Suppressor macrophage (primary cell): ENCODE results near the gene MRPL54.

Experiments used
- DNase-seq, 4 experiments: peaks; one replicate each; pipeline ENCODE4 v3.0.0-alpha.2; 2020 to 2022

Gene MRPL54

DNA sequence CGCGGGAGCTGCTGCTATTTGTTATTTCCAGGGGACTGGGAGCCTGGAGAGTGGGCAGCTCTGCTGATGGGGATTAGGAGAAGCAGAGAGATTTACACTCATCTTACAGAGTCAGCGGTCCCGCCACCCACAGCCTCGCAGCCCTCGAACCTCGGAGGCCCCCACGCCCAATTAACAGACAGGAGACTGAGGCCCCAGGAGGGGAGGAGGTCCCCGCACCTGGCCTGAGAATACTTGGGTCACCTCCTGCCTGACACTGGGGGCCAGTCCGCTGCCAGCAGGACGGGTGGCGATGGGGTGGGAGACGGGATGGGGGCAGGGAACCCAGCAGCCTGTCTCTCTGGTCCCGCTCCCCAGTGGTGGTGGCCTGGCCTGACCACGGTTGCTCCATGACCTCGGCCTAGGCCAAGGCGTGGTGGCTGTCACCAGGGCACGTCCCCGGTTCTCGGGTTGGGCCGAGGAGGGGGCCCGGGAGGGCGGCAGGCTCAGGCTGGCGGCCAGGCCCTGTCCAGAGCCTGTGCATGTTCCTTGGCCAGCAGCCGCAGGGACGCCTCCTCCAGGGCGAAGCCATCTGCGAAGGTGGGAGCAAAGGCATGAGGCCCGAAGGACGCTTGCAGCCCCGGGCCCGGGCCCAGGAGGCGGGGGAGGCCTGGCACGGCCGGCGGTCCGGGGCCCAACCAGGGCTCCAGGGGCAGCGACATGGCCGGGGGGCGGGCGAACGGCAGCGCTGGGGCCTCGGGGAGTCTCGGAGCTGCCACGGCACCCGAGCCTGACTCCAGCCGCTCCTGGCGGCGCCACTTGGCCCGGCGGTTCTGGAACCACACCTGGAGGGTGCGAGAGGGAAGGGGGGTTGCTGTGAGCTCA is 7.9 kb downstream of the MRPL54 start:
- DNase-seq = no peak

- DNase-seq = no peak
Measured at GRCh38 chr19:3771000-3771905, 8.8 kb downstream of the MRPL54 start.

- no peak for DNase-seq
Measured at GRCh38 chr19:3771906-3772455, 9.5 kb downstream of the MRPL54 start, which contains the start of gene RAX2. TSS of gene RAX2 (minus strand) at chr19:3772228. CDS start at chr19:3771742, 486 bp downstream.

DNA sequence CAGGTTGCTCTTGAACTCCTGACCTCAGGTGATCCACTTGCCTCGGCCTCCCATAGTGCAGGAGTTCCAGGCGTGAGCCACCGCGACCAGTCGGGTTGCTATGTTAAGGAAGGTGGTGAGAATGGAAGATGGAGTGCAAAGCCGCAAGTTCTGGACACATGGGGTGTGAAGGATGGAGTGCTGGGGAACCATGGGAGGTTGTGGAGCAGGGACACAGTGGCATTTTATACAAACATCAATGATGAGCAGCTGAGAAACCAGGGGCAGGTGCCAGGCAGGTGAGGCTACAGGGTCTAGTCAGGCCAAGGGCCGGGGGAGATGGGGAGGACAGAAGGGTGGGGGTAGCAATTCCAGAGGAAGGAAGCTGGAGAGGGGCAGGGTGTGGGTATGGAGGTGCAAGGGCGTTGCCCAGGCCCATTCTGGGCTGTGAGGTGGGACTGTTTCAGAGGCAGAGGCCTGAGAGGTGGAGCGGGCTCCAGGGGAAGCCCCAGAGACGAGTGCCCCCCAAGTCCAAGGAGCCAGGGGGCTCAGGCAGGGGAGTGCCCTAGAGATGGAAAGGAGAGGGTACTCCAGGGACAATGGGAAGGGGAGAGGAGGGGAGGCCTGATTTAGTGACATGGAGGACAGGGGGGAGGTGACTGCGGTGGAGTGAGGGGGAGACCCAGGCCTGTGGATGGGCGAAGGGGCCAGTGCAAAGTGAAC is 11.5 kb downstream of the MRPL54 start:
- DNase-seq = no peak

- DNase-seq = no peak
Measured at GRCh38 chr19:3774621-3775373, 12.3 kb downstream of the MRPL54 start.

GRCh38 chr19:3775374-3775711 is 12.9 kb downstream of the MRPL54 start:
- DNase-seq = no peak

DNA sequence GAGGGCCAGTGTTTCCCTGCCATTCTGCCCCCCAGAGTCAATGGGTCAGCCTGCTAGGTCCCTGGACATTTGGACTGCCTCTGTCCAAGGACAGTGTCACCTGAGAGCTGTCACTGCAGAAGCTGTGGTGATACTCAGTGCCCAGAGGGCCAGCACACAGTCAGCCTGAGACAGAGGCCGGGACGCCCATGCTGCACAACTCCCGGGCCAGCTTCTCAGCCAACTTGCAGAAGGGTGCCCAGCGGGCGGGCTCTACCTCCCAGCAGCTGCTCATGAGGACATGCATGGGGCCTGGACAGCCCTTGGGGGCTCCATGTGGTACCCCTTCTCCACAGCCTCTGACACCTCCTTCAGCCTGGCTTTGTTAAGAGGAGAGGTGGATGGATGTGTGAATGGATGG is 13.3 kb downstream of the MRPL54 start:
- no peak for DNase-seq

DNA sequence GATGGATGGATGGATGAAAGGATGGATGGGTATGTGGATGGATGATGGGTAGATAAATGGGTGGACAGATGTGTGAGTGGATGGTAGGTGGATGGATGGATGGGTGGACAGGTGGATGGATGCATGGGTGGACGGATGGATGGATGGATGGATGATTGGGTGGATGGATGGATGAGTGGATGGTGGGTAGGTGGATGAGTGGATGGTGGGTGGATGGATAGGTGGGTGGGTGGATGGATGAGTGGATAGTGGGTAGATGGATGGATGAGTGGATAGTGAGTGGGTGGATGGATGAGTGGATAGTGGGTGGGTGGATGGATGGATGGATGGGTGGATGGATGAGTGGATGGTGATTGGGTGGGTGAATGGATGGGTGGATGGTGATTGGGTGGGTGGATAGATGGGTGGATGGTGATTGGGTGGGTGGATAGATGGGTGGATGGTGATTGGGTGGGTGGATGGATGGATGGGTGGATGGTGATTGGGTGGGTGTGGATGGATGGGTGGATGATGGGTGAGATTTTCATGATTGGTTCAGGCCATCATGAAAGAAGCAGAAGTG is 14.1 kb downstream of the MRPL54 start:
- no peak for DNase-seq

DNA sequence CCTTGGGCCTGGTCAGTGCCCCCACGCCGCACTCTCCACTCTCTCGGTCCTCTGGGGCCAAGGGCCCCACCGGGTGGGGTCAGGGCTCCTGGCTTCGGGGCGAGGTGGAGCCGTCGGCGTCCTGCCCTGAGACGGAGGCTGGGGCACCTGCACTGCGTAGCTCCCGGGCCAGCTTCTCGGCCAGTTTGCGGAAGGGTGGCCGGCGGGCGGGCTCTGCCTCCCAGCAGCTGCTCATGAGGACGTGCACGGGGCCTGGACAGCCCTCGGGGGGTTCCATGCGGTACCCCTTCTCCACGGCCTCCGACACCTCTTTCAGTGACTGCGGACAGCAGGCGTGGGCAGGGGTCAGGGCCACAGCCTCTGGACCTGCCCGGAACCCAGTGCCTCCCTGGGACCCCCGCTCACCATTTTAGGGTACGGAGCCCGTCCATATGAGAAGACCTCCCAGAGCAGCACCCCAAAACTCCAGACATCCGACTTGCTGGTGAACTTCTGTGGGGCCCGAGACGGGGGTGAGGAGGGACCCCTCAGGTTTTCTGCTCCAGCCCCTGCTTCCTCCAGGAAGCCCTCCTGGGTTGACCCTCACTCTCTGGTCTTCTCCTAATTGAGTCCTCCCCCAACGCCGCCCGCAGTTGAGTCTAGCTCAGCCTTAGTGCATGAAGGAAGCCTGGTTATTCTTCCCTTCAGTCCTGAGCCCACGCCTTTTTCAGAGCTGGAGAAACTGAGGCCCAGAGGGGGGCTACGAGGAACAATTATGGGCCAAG is 15.8 kb downstream of the MRPL54 start:
- no peak for DNase-seq

- no peak for DNase-seq
Measured at GRCh38 chr19:3778899-3779723, 16.6 kb downstream of the MRPL54 start.

- DNase-seq = peak in 1 of 4 experiments; percentile 22
Measured at GRCh38 chr19:3780786-3781304, 18.4 kb downstream of the MRPL54 start.

DNA sequence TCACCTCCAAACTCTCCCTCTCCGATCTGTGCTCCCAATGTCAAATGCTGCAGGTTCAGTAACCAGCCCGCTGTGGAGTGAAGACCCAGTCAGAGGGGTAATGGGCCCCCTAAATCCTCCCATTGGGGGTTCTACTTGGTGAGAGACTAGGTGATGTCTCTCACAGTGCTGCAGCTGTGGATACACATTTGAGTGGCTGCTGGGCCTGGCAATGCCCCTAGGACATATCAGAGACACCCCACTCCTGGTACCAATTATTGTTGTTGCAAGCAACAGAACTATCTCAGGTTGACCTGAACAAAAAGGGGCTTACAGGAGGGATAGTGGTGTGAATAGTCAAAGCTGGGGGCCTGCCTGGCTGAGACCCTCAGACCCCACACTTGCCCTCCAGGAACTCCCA is 19.1 kb downstream of the MRPL54 start:
- no peak for DNase-seq

- DNase-seq = no peak
Measured at GRCh38 chr19:3782330-3782729, 19.8 kb downstream of the MRPL54 start.

DNA sequence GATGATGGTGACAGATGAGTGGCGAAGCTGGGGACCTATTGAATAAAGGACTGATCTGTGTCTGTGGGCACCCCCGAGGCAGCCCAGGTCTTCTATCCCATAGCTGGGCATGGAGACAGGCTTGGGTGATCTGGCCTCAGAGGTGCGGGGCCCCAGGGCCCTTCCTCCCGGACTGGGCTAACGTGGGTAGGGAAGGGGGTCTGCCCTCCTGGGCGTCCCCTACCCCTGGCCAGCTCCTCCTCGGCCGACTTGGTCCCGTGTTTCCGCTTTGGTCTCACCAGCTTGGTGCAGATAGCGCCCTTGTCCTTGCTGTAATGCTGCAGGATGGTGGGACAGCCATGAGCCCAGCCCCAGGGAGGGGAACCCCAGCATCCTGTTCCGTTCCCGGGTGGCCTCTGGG is 20.4 kb downstream of the MRPL54 start:
- no peak for DNase-seq

- DNase-seq = peak in 2 of 4 experiments; percentile 24 to 51
Measured at GRCh38 chr19:3783660-3784584, 21.4 kb downstream of the MRPL54 start.

DNA sequence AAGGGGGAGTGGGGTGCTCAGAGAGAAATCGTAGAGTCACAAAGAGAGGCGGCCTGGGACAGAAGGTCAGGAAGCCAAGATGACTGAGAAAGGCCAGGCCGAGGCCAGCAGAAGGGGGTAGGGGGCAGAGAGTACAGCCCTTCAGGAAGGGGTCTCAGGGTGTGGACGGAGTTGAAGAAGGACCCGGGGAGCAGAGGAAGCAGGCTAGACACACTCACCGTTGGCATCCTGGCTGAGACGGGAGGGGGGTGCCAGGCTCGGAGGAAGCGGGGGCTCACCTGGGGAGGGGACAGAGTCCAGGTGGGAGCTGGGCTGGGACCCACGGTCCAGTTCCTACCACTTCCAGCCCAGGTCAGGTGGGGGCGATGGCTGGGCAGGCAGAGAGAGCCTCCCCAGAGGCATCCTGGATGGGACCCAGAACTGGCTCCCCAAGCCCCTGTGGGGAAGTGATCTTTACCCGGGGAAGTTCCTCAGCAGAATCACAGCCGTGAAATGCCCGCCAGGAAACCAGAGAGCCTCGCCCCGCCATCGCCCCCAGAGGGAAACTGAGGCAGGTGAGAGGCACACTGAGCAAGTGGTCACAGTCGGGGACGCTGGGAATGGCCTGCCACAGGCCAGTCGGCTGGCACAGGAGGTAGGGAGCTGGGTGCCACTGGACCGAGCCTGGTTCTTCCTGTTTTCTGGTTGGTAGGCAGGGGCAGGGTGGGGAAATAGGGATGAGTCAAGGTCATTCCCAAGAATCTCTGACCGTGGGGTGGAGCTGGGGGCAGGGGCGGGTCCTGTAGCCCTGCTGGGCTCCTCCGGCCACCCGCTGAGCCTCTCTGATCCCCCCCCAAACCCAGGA is 22.3 kb downstream of the MRPL54 start:
- peak; percentile 82 to 89 (median 88) for DNase-seq

- peak in 1 of 4 experiments; percentile 38 for DNase-seq
Measured at GRCh38 chr19:3785451-3785937, 23.0 kb downstream of the MRPL54 start.
